ENCODE results near the gene MPPED2. TPM values are rescaled to one million over a fixed set of nuclear protein-coding genes. Genes with fewer than 3 reads are reported as not detected.

Gene MPPED2
- total and polyA plus RNA-seq, 2 of the 13 experiments (the other 11 are each of a cell fraction or from before 2014, with no cell fraction given), result not detected

DNA sequence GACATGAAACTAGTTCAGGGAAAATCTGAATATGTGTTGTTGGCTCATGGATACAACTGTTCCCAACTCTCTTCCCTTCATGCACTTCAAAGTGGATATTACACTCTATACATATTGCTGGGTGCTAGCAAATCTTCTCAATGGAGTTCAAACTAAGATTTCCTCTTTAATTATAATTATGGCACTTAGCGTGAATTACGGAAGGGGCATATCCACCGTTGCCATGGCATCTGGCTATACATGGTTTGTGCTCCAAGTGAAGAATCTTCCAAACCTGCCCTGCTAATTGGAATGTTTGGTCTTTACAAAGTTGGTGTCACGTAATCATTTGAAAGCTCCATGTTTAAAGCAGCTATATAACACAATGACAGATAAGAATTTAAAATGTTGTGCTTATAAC lies 5.6 kb downstream of the MPPED2 start:
- no peak overlapping the region for H3K4me2 ChIP-seq (ENCODE audit: low read depth, low read length)
- no peaks in the 10 kb centered on the region for H3K36me3 ChIP-seq (replicated peaks in 1 of 2; ENCODE audit: control insufficient read depth in 1 of 2, insufficient read depth in 2 of 2, low read length in 2 of 2)
- H3K79me2 ChIP-seq (ENCODE audit: insufficient read depth, low read length), result no peaks in the 10 kb centered on the region
- no peak overlapping the region for H2AFZ ChIP-seq (ENCODE audit: low read length)
- ATAC-seq, result no peak
- no peak for DNase-seq (ENCODE audit: low spot score)
- no TSS peak for BruUV-seq (replicated peaks)
- no peak for FAIRE-seq
- no peak overlapping the region for H3K27ac ChIP-seq (ENCODE audit: extremely low read length, insufficient read depth, low read length)
- in situ Hi-C loops (cut with HindIII; ENCODE audit: extremely low pct_ligation_motif_present, low pct_unique_long_range_greater_than_20kb), result no loop called here
- intact Hi-C loops (cut with micrococcal nuclease; ENCODE audit: unreplicated experiment), result no loop called here
- peaks cover 7 to 21% of the 10 kb centered on the region in 2 experiments; a peak in 4 of 5 replicates for H3K27me3 ChIP-seq (ENCODE audit: control insufficient read depth in 1 of 2, insufficient read depth in 2 of 2, low read length in 2 of 2)
- H3K9ac ChIP-seq (ENCODE audit: insufficient read depth, low read depth, low read length), result no peak overlapping the region
- no peak overlapping the region for H3K4me3 ChIP-seq (replicated peaks in 1 of 3; ENCODE audit: insufficient read depth in 1 of 3, low read depth in 2 of 3, low read length in 3 of 3)
- no peaks in the 10 kb centered on the region for H3K9me3 ChIP-seq (ENCODE audit: low read length)
- WGBS (ENCODE audit: low lambda C conversion rate), result 3% methylated on average over 4 of the region's 4 CpGs
- POLR2A ChIA-PET, result no interaction called here
- CTCF ChIA-PET (ENCODE audit: low intra/inter-chr PET ratio, low total read pairs), result no interaction called here
- no peaks in the 10 kb centered on the region; the same call in 1 of the 2 replicates for H3K4me1 ChIP-seq (ENCODE audit: insufficient read depth, low read length)
- TF ChIP-seq ZNF251 (CRISPR knock-in tag; IDR thresholded peaks at IDR 0.05), result no peak
- TF ChIP-seq, protein P1, sequence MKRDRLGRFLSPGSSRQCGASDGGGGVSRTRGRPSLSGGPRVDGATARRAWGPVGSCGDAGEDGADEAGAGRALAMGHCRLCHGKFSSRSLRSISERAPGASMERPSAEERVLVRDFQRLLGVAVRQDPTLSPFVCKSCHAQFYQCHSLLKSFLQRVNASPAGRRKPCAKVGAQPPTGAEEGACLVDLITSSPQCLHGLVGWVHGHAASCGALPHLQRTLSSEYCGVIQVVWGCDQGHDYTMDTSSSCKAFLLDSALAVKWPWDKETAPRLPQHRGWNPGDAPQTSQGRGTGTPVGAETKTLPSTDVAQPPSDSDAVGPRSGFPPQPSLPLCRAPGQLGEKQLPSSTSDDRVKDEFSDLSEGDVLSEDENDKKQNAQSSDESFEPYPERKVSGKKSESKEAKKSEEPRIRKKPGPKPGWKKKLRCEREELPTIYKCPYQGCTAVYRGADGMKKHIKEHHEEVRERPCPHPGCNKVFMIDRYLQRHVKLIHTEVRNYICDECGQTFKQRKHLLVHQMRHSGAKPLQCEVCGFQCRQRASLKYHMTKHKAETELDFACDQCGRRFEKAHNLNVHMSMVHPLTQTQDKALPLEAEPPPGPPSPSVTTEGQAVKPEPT (CRISPR knock-in tag; IDR thresholded peaks at IDR 0.05; ENCODE audit: low read depth), result no peak
- no peak for TF ChIP-seq HMG20A (CRISPR knock-in tag; IDR thresholded peaks at IDR 0.05; ENCODE audit: borderline replicate concordance)
- no peak for TF ChIP-seq ZNF788 (CRISPR knock-in tag; IDR thresholded peaks at IDR 0.05; ENCODE audit: borderline replicate concordance)
- TF ChIP-seq ZNF549 (CRISPR knock-in tag; IDR thresholded peaks at IDR 0.05), result no peak
- TF ChIP-seq GPN1 (CRISPR knock-in tag; IDR thresholded peaks at IDR 0.05; ENCODE audit: borderline replicate concordance), result no peak
- TF ChIP-seq MBNL3 (CRISPR knock-in tag; conservative IDR thresholded peaks at IDR 0.05), result no peak
- no peak for TF ChIP-seq FOXO4 (CRISPR knock-in tag; conservative IDR thresholded peaks at IDR 0.05)
- no peak for TF ChIP-seq ZSCAN30 (CRISPR knock-in tag; IDR thresholded peaks at IDR 0.05)
- TF ChIP-seq, protein P2, sequence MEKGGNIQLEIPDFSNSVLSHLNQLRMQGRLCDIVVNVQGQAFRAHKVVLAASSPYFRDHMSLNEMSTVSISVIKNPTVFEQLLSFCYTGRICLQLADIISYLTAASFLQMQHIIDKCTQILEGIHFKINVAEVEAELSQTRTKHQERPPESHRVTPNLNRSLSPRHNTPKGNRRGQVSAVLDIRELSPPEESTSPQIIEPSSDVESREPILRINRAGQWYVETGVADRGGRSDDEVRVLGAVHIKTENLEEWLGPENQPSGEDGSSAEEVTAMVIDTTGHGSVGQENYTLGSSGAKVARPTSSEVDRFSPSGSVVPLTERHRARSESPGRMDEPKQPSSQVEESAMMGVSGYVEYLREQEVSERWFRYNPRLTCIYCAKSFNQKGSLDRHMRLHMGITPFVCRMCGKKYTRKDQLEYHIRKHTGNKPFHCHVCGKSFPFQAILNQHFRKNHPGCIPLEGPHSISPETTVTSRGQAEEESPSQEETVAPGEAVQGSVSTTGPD (CRISPR knock-in tag; IDR thresholded peaks at IDR 0.05), result no peak
- TF ChIP-seq GLI4 (CRISPR knock-in tag; IDR thresholded peaks at IDR 0.05; ENCODE audit: borderline replicate concordance), result no peak
- TF ChIP-seq, protein P3, sequence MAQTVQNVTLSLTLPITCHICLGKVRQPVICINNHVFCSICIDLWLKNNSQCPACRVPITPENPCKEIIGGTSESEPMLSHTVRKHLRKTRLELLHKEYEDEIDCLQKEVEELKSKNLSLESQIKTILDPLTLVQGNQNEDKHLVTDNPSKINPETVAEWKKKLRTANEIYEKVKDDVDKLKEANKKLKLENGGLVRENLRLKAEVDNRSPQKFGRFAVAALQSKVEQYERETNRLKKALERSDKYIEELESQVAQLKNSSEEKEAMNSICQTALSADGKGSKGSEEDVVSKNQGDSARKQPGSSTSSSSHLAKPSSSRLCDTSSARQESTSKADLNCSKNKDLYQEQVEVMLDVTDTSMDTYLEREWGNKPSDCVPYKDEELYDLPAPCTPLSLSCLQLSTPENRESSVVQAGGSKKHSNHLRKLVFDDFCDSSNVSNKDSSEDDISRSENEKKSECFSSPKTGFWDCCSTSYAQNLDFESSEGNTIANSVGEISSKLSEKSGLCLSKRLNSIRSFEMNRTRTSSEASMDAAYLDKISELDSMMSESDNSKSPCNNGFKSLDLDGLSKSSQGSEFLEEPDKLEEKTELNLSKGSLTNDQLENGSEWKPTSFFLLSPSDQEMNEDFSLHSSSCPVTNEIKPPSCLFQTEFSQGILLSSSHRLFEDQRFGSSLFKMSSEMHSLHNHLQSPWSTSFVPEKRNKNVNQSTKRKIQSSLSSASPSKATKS (CRISPR knock-in tag; IDR thresholded peaks at IDR 0.05), result no peak
- TF ChIP-seq POLR2G (IDR thresholded peaks at IDR 0.05; ENCODE audit: low read depth, low read length), result no peak
- no peak for TF ChIP-seq HMGA1 (CRISPR knock-in tag; conservative IDR thresholded peaks at IDR 0.05)
- no peak for TF ChIP-seq NR2C2 (CRISPR knock-in tag; IDR thresholded peaks at IDR 0.05; ENCODE audit: borderline replicate concordance)
- TF ChIP-seq SRY (CRISPR knock-in tag; IDR thresholded peaks at IDR 0.05), result no peak
- TF ChIP-seq MYC (CRISPR knock-in tag; IDR thresholded peaks at IDR 0.05; ENCODE audit: borderline replicate concordance), result no peak
- H4K20me1 ChIP-seq (ENCODE audit: insufficient read depth, low read length), result no peaks in the 10 kb centered on the region
